GM19372 (cell line): ENCODE measurements around the gene IFI30.
A peak's percentile ranks its signal among the peaks of the same experiment; 100 is the strongest.

Experiments used
- ATAC-seq: cut with Tn5 transposase; IDR thresholded peaks from one replicate; pipeline ENCODE4 v1.9.1; 2021; ENCODE audit warnings: mild to moderate bottlenecking, low read depth, moderate library complexity; ENCODE audit not compliant: unreplicated experiment

The IFI30 gene

GRCh38 chr19:18173572-18174288 is at the start of gene IFI30:
TSS of gene IFI30 (plus strand) at chr19:18173813. CDS start at chr19:18173842, 29 bp downstream.
- ATAC-seq: peak; percentile 46

GRCh38 chr19:18123819-18124218 is 49.8 kb upstream of the IFI30 start:
- no peak for ATAC-seq

DNA sequence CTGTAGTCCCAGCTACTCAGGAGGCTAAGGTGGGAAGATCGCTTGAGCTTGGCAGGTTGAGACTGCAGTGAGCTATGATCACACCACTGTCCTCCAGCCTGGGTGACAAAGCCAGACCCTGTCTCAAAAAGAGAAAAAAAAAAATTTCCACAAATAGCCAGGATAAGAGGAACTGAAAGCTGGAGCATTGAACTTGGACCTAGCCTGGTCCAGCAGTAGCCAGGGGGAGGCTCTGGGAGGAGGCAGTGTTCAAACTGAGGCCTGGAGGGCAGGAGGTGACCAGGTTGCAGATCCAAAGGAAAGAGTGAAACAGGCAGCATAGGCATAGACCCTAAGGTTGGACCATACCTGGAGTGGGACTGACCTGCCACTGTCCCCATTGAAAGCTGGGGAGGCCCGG is 47.5 kb upstream of the IFI30 start:
- no peak for ATAC-seq

DNA sequence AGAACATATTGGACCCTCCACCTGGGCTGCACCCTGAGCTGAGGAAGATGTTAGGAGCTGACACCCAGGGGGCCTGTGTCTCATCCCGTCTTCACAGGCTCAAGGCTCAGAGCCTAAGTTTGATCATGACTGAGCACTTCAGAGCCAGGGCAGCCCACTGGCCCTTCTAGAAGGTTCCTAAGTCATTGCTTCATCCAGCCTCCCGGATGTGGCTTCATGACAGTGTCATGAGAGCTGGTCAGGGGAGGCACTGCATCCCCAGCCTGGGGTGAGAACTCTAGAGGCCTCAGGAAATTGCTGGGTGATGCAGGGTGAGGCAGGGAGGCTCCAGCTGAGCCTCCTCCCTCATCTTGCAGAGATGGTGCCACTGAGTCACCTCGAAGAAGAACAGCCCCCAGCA is 45.6 kb upstream of the IFI30 start:
- ATAC-seq: no peak

DNA sequence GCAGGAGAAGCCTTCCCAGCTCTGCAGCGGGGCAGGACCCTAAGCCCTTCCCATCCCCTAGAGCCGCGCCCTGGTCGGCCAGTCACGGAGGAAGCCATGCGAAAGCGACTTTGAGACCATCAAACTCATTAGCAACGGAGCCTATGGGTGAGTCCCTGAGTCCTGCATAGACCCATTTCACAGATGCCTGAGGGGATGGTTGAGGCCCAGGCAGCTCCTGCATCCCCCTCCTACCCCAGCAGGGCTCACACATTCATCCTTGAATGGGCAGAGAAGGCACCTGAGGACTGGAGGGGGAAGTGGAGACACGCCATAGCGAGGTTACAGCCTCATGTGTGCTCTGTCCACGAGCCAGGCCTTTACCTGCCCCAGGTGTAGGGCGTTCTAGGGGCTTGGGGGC is 44.8 kb upstream of the IFI30 start:
- no peak for ATAC-seq

GRCh38 chr19:18130523-18131242 is 42.9 kb upstream of the IFI30 start:
- ATAC-seq: no peak

GRCh38 chr19:18131841-18132596 is 41.6 kb upstream of the IFI30 start:
- no peak for ATAC-seq

DNA sequence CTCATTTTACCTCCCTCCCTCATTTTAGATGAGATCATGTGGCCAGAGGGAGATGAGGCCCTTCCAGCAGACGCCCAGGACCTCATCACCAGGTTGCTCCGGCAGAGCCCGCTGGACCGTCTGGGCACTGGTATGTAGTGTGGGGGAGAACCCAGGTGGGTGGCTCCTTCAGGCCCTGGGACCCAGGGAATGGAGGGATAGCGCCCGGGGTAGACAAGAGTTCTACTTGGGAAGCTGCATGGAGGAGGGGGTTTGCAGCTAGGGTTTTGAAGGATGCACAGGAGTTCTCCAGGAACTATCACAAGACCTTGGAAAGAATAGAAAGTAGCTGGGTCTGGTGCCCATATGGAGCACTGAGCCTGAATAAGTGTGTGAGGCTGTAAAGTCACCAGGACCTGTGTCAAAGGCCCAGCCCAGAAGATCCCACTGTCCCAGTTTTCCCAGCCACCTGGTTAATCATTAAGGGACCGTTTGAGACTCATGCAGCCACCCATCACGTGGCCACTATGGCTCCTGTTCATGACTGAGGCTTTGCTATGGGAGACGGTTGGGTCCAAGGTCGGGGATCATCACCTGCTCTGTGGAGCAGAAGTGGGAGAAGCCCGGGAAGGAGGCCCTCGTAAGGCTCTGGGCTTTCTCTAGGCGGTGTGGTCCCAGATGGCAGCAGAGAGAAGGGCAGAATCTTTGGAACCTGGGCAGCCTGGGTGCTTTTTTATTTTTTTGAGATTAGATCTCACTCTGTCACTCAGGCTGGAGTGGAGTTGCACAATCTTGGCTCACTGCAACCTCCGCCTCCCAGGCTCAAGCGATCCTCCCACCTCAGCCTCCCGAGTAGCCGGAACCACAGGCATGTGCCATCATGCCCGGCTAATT is 37.7 kb upstream of the IFI30 start:
- no peak for ATAC-seq

DNA sequence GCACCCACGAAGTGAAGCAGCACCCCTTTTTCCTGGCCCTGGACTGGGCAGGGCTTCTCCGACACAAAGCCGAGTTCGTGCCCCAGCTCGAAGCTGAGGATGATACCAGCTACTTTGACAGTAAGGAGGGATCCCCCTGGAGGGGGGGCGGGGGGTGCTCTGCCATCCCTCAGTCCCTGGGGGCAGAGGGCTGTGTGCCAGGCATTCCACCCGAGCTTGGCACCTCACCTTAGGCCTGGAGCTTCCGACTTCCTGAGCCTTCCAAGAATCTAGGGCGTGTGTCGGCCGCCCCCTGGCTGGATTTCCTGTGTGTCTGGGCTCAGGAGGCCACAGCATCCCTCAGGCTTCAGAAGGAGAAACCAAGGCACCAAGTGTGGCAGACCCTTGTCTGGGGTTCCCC is 36.4 kb upstream of the IFI30 start:
- ATAC-seq: no peak

GRCh38 chr19:18137657-18138339 is 35.8 kb upstream of the IFI30 start:
- ATAC-seq: no peak

DNA sequence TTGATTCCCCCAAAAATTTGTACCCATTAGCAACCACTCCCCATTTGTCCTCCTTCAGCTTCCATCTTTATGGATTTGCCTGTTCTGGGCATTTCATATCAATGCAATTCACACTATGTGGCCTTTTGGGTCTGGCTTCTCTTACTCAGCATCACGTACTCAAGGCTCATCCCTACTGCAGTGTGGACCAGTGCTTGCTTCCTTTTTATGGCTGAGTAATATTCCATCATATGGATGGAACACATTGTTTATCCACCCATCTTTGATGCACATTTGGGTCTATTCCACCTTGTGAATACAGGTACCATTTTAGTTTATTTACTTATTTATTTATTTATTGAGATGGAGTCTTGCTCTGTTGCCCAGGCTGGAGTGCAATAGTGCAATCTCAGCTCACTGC is 33.1 kb upstream of the IFI30 start:
- no peak for ATAC-seq

DNA sequence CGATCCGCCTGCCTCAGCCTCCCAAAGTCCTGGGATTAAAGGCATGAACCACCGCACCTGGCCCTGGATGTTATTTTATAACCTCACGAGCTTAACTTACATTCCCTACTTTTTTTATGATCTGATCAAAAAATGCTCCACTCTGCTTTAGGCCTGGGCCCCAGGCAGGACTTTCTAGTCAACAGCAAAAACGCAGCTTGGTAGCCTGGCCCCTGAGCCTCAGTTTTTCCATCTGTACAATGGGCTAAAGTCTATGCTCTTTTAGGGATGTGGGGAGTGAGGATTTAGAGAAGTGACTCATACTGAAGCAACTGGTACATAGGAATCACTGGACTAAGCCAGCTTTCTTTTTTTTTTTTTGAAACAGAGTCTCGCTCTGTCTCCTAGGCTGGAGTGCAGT is 32.6 kb upstream of the IFI30 start:
- ATAC-seq: no peak

- ATAC-seq: no peak
Observed at GRCh38 chr19:18143902-18144301, 29.7 kb upstream of the IFI30 start.

GRCh38 chr19:18144361-18144760 is 29.3 kb upstream of the IFI30 start:
- ATAC-seq: no peak

DNA sequence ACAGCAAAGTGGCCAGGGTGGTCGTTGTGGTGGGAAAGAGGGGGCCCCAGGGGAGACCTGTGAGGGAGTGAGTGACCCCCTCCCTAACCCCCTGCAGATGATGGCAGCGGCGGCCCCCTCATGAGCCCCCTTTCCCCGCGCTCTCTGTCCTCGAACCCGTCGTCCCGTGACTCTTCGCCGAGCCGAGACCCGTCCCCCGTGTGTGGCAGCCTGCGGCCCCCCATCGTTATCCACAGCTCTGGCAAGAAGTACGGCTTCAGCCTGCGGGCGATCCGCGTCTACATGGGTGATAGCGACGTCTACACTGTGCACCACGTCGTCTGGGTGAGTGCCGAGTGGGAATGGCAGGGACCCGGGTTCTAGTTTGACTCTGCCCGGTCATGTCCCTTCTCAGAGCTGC is 28.7 kb upstream of the IFI30 start:
- ATAC-seq: no peak

DNA sequence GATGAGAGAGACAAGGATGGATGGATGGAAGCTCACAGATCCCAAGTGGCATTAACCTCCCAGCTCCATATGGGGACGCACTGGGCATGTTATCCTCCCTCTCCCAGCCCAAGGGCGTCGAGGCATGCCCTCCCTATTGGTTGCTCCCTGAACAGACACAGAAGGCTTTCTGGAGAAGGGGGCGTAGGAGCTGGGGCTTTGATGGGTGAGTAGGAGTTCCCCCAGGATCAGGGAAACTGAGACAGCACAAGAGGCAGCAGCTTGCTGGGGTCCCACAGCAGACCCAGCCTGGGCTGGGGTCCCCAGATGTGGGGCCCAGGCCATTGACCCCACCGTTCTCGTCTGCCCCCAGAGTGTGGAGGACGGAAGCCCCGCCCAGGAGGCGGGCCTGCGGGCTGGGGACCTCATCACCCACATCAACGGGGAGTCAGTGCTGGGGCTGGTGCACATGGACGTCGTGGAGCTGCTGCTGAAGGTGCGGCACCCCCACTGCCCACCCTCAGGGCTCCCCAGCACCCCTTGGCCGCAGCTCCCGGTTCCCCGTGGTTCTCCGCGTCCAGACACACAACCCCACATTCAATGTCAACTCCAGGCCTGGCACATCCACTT is 28.1 kb upstream of the IFI30 start:
- no peak for ATAC-seq

DNA sequence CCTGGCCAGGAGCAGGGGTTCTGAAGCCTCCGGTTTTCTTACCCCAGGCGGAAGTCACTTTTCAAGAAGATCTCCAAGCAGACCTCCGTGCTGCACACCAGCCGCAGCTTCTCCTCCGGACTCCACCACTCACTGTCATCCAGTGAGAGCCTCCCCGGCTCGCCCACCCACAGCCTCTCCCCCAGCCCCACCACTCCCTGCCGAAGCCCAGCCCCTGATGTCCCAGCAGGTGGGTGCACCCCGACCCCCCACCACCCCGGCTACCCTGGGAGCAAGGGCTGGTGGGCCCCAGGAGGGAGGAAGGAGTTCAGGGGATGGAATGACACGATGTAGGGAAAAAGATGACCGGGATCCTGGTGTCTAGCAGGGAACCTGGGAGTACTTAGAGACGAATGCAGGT is 26.2 kb upstream of the IFI30 start:
- no peak for ATAC-seq

GRCh38 chr19:18149596-18149975 is 24.0 kb upstream of the IFI30 start:
- ATAC-seq: no peak

DNA sequence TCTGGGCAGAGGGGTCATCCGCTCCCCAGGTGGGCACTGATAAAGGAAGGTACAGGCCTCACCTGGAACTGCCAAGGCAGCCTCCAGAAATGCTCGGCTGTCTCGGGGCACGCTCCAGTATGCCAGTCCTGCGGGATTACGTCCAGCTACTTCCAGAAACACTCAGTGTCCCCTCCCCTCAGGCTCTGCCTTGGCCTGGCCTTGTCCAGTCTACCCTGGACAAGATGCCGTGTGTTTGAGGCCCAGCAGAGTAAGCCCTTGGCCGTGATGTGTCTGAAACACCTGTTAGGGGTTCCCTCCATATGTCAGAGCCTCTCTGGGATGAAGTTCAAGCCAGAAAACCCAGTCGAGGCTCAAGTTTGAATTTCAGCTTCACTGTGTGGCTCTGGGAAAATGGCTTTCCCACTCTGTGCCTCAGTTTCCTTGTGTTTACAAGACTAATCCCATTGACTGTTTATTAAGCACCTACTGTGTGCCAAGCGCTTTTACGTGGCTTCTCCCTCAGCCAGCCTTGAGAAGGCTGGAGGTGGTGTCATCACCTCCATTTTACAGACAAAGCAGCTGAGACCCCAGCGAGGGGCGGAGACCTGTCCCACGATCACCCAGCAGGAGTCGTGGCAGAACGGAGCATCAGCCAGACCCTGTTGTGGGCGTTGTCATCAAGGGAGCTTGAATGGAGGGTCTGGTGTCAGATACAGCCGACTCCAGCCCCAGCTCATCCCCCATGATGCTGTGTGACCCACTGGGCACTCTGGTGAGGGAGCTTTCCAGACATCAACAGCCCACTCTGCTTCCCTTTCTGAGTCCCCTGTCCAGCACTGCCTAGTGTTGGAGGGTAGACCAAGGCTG is 22.6 kb upstream of the IFI30 start:
- no peak for ATAC-seq
